ENCODE measurements around the gene LPXN.
"Not testable (repeated sequence)": the region's sequence is repeated elsewhere in the genome, so short reads cannot be mapped to it uniquely, and the experiment has no call there.

Gene LPXN

DNA sequence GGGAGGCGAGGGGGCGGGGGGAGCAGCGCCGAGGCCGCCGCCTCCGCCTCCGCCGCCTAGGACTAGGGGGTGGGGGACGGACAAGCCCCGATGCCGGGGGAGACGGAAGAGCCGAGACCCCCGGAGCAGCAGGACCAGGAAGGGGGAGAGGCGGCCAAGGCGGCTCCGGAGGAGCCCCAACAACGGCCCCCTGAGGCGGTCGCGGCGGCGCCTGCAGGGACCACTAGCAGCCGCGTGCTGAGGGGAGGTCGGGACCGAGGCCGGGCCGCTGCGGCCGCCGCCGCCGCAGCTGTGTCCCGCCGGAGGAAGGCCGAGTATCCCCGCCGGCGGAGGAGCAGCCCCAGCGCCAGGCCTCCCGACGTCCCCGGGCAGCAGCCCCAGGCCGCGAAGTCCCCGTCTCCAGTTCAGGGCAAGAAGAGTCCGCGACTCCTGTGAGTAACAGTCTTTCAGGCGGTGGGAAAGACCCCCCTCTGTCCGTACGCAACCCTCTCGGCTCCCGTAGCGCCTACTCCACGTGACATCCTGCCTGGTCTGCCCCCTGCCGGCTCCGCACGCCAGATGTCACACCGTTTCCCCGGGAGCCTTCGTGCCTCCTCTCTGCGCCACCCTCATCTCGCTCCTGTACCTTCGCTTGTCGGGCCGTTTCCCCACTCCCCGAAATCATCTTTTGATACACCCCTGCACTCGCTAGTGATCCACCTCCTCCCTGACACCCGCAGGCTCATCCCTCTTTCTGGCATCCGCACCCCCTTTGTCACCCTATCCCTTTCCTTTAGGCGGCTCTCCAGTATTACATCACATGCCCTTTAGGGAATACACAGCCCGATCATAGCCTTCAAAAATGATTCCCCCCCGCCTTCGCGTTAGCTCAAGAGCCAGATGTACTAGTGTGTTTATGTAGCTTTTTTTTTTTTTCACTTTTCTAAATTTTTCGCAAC, 3.8 kb upstream of the LPXN start:
- no peaks in the 10 kb centered on the region for H3K36me3 ChIP-seq (ENCODE audit: control insufficient read depth in 2 of 2, insufficient read depth in 2 of 2, low read length in 2 of 2)
- peak overlapping the region; percentile 98 to 99 for H3K27ac ChIP-seq (ENCODE audit: low read depth in 2 of 2, low read length in 2 of 2)
- H3K9me3 ChIP-seq (ENCODE audit: control insufficient read depth in 2 of 2, low read length in 2 of 2), result no peaks in the 10 kb centered on the region
- H3K4me1 ChIP-seq (ENCODE audit: control insufficient read depth in 2 of 2, insufficient read depth in 2 of 2, low read length in 2 of 2), result peaks cover 31 to 47% of the 10 kb centered on the region in 2 donors
- peak overlapping the region; percentile 93 to 100 for H3K4me3 ChIP-seq (ENCODE audit: low read length in 2 of 2)
- H3K9ac ChIP-seq (ENCODE audit: low read depth in 1 of 2, low read length in 2 of 2), result peak overlapping the region; percentile 95 to 99
- no peaks in the 10 kb centered on the region for H3K27me3 ChIP-seq (ENCODE audit: control insufficient read depth in 2 of 2, insufficient read depth in 2 of 2, low read length in 2 of 2)

- H3K36me3 ChIP-seq (ENCODE audit: control insufficient read depth in 2 of 2, insufficient read depth in 2 of 2, low read length in 2 of 2), result no peaks in the 10 kb centered on the region
- H3K27ac ChIP-seq (ENCODE audit: low read depth in 2 of 2, low read length in 2 of 2), result peak within 1 kb of the TSS; percentile 99 to 100
- peaks cover 35 to 50% of the 10 kb centered on the region in 2 donors for H3K4me1 ChIP-seq (ENCODE audit: control insufficient read depth in 2 of 2, insufficient read depth in 2 of 2, low read length in 2 of 2)
- H3K9ac ChIP-seq (ENCODE audit: low read depth in 1 of 2, low read length in 2 of 2), result peak within 1 kb of the TSS; percentile 99
- H3K4me3 ChIP-seq (ENCODE audit: low read length in 2 of 2), result peak within 1 kb of the TSS; percentile 98 to 100
- no peaks in the 10 kb centered on the region for H3K27me3 ChIP-seq (ENCODE audit: control insufficient read depth in 2 of 2, insufficient read depth in 2 of 2, low read length in 2 of 2)
- H3K9me3 ChIP-seq (ENCODE audit: control insufficient read depth in 2 of 2, low read length in 2 of 2), result no peaks in the 10 kb centered on the region
Observed at GRCh38 chr11:58578635-58579191, 3.1 kb upstream of the LPXN start, which contains the start of gene ZFP91. Gene ZFP91, plus strand, starts transcription at chr11:58579063. Its CDS starts 219 bp downstream, at chr11:58579282.

- peaks cover 33 to 54% of the 10 kb centered on the region in 2 donors for H3K4me1 ChIP-seq (ENCODE audit: control insufficient read depth in 2 of 2, insufficient read depth in 2 of 2, low read length in 2 of 2)
- H3K9me3 ChIP-seq (ENCODE audit: control insufficient read depth in 2 of 2, low read length in 2 of 2), result no peaks in the 10 kb centered on the region
- no peaks in the 10 kb centered on the region for H3K36me3 ChIP-seq (ENCODE audit: control insufficient read depth in 2 of 2, insufficient read depth in 2 of 2, low read length in 2 of 2)
- H3K4me3 ChIP-seq (ENCODE audit: low read length in 2 of 2), result peak overlapping the region; percentile 97 to 98
- H3K27ac ChIP-seq (ENCODE audit: low read depth in 2 of 2, low read length in 2 of 2), result peak overlapping the region; percentile 96 to 100
- H3K9ac ChIP-seq (ENCODE audit: low read depth in 1 of 2, low read length in 2 of 2), result peak overlapping the region; percentile 99
- H3K27me3 ChIP-seq (ENCODE audit: control insufficient read depth in 2 of 2, insufficient read depth in 2 of 2, low read length in 2 of 2), result no peaks in the 10 kb centered on the region
Observed at GRCh38 chr11:58578136-58578634, 2.5 kb upstream of the LPXN start.

- Histone ChIP-seq H3K4me1 (ENCODE audit: control insufficient read depth in 2 of 2, insufficient read depth in 2 of 2, low read length in 2 of 2) (peaks cover 30 to 49% of the 10 kb centered on the region in 2 donors), H3K9ac (ENCODE audit: low read depth in 1 of 2, low read length in 2 of 2) (peak overlapping the region; percentile 99), H3K36me3 (ENCODE audit: control insufficient read depth in 2 of 2, insufficient read depth in 2 of 2, low read length in 2 of 2) (no peaks in the 10 kb centered on the region), H3K9me3 (ENCODE audit: control insufficient read depth in 2 of 2, low read length in 2 of 2) (no peaks in the 10 kb centered on the region), H3K27ac (ENCODE audit: low read depth in 2 of 2, low read length in 2 of 2) (peak overlapping the region; percentile 96 to 100), H3K27me3 (ENCODE audit: control insufficient read depth in 2 of 2, insufficient read depth in 2 of 2, low read length in 2 of 2) (no peaks in the 10 kb centered on the region), H3K4me3 (ENCODE audit: low read length in 2 of 2) (peak overlapping the region; percentile 97 to 98)
Observed at GRCh38 chr11:58577555-58578135, 2.0 kb upstream of the LPXN start.

DNA sequence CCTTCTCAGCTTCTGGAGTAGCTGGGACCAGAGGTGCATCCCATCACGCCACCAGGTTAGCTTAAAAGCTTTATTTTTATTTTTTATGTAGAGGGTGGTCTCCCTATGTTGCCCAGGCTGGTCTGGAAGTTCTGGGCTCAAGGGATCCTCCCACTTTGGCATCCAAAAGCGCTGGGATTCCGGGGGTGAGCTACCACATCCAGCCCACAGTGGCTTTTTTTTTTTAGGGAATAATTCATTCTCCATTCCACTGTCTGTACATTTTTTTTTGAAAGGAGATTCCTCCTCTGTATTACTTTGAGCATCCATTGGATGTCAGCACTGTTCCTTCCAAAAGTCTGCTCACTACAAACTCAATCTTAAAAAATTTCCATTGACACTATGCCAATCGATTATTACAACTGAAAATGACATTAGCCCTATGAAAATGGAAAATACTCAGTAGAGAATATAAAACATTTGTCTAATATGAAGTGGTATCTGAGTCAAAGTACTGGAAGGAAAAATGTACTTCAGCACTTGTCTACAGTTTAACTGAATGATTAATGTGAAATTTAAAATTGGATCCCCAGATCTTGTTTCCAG, 1.3 kb upstream of the LPXN start:
- peak overlapping the region; percentile 97 to 98 for H3K4me3 ChIP-seq (ENCODE audit: low read length in 2 of 2)
- H3K4me1 ChIP-seq (ENCODE audit: control insufficient read depth in 2 of 2, insufficient read depth in 2 of 2, low read length in 2 of 2), result peaks cover 29 to 44% of the 10 kb centered on the region in 2 donors
- no peaks in the 10 kb centered on the region for H3K27me3 ChIP-seq (ENCODE audit: control insufficient read depth in 2 of 2, insufficient read depth in 2 of 2, low read length in 2 of 2)
- no peaks in the 10 kb centered on the region for H3K36me3 ChIP-seq (ENCODE audit: control insufficient read depth in 2 of 2, insufficient read depth in 2 of 2, low read length in 2 of 2)
- peak overlapping the region; percentile 96 to 100 for H3K27ac ChIP-seq (ENCODE audit: low read depth in 2 of 2, low read length in 2 of 2)
- no peaks in the 10 kb centered on the region for H3K9me3 ChIP-seq (ENCODE audit: control insufficient read depth in 2 of 2, low read length in 2 of 2)
- peak overlapping the region; percentile 99 for H3K9ac ChIP-seq (ENCODE audit: low read depth in 1 of 2, low read length in 2 of 2)

- Histone ChIP-seq H3K36me3 (ENCODE audit: control insufficient read depth in 2 of 2, insufficient read depth in 2 of 2, low read length in 2 of 2) (no peaks in the 10 kb centered on the region), H3K4me1 (ENCODE audit: control insufficient read depth in 2 of 2, insufficient read depth in 2 of 2, low read length in 2 of 2) (peaks cover 19 to 31% of the 10 kb centered on the region in 2 donors), H3K27ac (ENCODE audit: low read depth in 2 of 2, low read length in 2 of 2) (peak overlapping the region; percentile 26 to 100), H3K9ac (ENCODE audit: low read depth in 1 of 2, low read length in 2 of 2) (peak overlapping the region; percentile 21 to 34), H3K27me3 (ENCODE audit: control insufficient read depth in 2 of 2, insufficient read depth in 2 of 2, low read length in 2 of 2) (no peaks in the 10 kb centered on the region), H3K4me3 (ENCODE audit: low read length in 2 of 2) (peak overlapping the region in 1 of 2 donors; percentile 69), H3K9me3 (ENCODE audit: control insufficient read depth in 2 of 2, low read length in 2 of 2) (no peaks in the 10 kb centered on the region)
Observed at GRCh38 chr11:58574881-58575280, 775 bp downstream of the LPXN start.

DNA sequence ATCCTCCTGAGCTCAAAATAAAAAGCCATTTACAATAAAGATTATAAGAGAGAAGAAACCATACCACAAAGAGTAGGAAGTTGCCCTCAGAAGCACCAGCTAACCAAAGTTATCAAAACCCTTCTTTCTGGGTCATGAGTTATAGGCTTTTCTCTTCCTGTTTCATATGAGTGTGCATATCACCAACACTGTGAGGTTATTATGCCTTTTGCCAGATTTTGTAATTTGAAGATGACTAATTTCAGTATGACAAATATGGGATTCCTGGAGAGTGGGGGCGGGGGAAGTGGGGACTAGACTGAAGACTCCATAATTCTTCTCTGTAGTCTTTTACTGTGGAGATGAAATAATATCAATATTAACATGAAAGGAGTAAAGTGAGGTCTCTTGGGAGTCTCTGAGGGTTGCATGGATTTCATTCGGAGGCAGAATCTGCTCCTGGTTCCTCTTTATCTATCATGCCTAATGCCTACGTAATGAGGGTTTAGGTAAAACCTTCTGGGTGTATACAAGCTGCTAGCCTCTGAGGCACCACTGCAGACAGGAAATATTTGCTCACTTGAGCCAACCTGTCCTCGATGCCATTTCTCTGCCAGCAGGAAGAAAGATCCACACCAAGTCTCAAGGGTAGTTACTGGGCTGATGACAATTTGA, 2.1 kb downstream of the LPXN start:
- Histone ChIP-seq H3K9ac (ENCODE audit: low read depth in 1 of 2, low read length in 2 of 2) (no peak overlapping the region), H3K9me3 (ENCODE audit: control insufficient read depth in 2 of 2, low read length in 2 of 2) (no peaks in the 10 kb centered on the region), H3K4me3 (ENCODE audit: low read length in 2 of 2) (peak overlapping the region; percentile 3 to 69), H3K36me3 (ENCODE audit: control insufficient read depth in 2 of 2, insufficient read depth in 2 of 2, low read length in 2 of 2) (peaks cover 7 to 10% of the 10 kb centered on the region in 2 donors), H3K4me1 (ENCODE audit: control insufficient read depth in 2 of 2, insufficient read depth in 2 of 2, low read length in 2 of 2) (peaks cover 19 to 31% of the 10 kb centered on the region in 2 donors), H3K27me3 (ENCODE audit: control insufficient read depth in 2 of 2, insufficient read depth in 2 of 2, low read length in 2 of 2) (no peaks in the 10 kb centered on the region), H3K27ac (ENCODE audit: low read depth in 2 of 2, low read length in 2 of 2) (peak overlapping the region; percentile 70 to 100)

- H3K9me3 ChIP-seq (ENCODE audit: control insufficient read depth in 2 of 2, low read length in 2 of 2); H3K9ac ChIP-seq (ENCODE audit: low read depth in 1 of 2, low read length in 2 of 2); H3K27me3 ChIP-seq (ENCODE audit: control insufficient read depth in 2 of 2, insufficient read depth in 2 of 2, low read length in 2 of 2); H3K4me3 ChIP-seq (ENCODE audit: low read length in 2 of 2): not testable (repeated sequence)
- Histone ChIP-seq H3K36me3 (ENCODE audit: control insufficient read depth in 2 of 2, insufficient read depth in 2 of 2, low read length in 2 of 2) (peaks cover 7 to 11% of the 10 kb centered on the region in 2 donors), H3K4me1 (ENCODE audit: control insufficient read depth in 2 of 2, insufficient read depth in 2 of 2, low read length in 2 of 2) (peaks cover 19 to 31% of the 10 kb centered on the region in 2 donors), H3K27ac (ENCODE audit: low read depth in 2 of 2, low read length in 2 of 2) (peak overlapping the region in 1 of 2 donors; percentile 100)
Observed at GRCh38 chr11:58572906-58573305, 2.8 kb downstream of the LPXN start.

- H3K4me1 ChIP-seq (ENCODE audit: control insufficient read depth in 2 of 2, insufficient read depth in 2 of 2, low read length in 2 of 2), result peaks cover 2 to 3% of the 10 kb centered on the region in 2 donors
- H3K4me3 ChIP-seq (ENCODE audit: low read length in 2 of 2), result no peak overlapping the region
- H3K9ac ChIP-seq (ENCODE audit: low read depth in 1 of 2, low read length in 2 of 2), result no peak overlapping the region
- H3K36me3 ChIP-seq (ENCODE audit: control insufficient read depth in 2 of 2, insufficient read depth in 2 of 2, low read length in 2 of 2), result peaks cover 13 to 15% of the 10 kb centered on the region in 2 donors
- H3K27me3 ChIP-seq (ENCODE audit: control insufficient read depth in 2 of 2, insufficient read depth in 2 of 2, low read length in 2 of 2), result no peaks in the 10 kb centered on the region
- H3K27ac ChIP-seq (ENCODE audit: low read depth in 2 of 2, low read length in 2 of 2), result no peak overlapping the region
- H3K9me3 ChIP-seq (ENCODE audit: control insufficient read depth in 2 of 2, low read length in 2 of 2), result no peaks in the 10 kb centered on the region
Observed at GRCh38 chr11:58567889-58568512, 7.7 kb downstream of the LPXN start.
